Measurements from ENCODE around the gene KMT2E. TPM values are rescaled to one million over a fixed set of nuclear protein-coding genes. Genes with fewer than 3 reads are reported as not detected.
A peak's percentile ranks its signal among the peaks of the same experiment; 100 is the strongest.

The KMT2E gene
- total RNA-seq, 1 experiment from 2014 or later: 52.3 TPM

DNA sequence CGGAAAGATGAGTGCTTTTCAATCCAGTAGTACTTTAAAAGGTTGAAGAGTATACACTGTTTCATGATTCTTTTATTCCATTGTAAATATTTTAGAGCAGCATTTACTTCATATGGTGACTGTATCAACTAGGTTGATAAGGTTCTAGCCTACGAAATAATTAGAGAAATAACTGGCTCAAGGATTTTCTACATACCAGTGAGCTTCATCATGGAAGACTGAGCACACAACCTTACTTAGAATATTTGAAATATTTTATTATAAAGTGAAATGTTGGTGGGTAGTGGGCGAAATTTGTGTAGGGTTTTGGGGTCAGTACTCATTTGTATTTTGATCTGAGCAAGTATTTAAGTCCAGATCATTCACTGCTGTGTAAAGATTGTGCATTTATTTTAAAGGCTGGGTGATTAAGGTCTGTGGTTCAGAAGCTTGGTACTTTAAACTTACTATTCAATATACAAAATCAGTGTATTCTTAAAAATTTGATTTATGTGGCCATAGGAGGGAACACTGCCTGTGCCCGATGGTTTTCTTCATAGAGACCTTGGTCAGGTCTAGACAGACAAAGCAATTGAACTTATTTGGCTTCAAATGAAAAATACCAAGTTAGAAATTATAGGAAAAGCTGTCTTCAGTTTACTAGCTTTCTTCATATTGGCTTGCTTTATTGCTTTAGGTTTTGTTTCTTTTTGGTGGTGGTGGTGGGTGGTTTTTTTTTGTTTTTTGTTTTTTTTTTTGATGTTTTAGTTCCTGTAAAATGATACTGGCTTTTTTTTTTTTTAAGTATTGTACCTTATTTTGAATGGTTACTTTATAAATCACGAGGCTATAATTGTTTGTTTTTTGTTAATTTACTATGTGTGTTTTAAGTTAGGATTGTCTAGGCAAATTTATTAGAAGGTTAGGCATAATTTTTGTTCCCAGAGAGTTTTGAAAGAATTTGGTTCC, 3.0 kb downstream of the KMT2E start:
- TF ChIP-seq RORB (CRISPR knock-in tag; IDR thresholded peaks at IDR 0.05) (no peak), ZNF219 (CRISPR knock-in tag; IDR thresholded peaks at IDR 0.05; ENCODE audit: borderline replicate concordance) (no peak), KAT7 (CRISPR knock-in tag; IDR thresholded peaks at IDR 0.05; ENCODE audit: borderline replicate concordance) (no peak), NFATC4 (CRISPR knock-in tag; IDR thresholded peaks at IDR 0.05) (no peak), FOXP1 (CRISPR knock-in tag; IDR thresholded peaks at IDR 0.05; ENCODE audit: borderline replicate concordance) (no peak), E2F1 (CRISPR knock-in tag; IDR thresholded peaks at IDR 0.05) (no peak), USF2 (CRISPR knock-in tag; IDR thresholded peaks at IDR 0.05) (no peak), ZNF263 (CRISPR knock-in tag; IDR thresholded peaks at IDR 0.05; ENCODE audit: low read depth) (no peak), JUN (CRISPR knock-in tag; IDR thresholded peaks at IDR 0.05) (no peak), ZNF416 (CRISPR knock-in tag; IDR thresholded peaks at IDR 0.05) (no peak)
- TF ChIP-seq, protein P1, sequence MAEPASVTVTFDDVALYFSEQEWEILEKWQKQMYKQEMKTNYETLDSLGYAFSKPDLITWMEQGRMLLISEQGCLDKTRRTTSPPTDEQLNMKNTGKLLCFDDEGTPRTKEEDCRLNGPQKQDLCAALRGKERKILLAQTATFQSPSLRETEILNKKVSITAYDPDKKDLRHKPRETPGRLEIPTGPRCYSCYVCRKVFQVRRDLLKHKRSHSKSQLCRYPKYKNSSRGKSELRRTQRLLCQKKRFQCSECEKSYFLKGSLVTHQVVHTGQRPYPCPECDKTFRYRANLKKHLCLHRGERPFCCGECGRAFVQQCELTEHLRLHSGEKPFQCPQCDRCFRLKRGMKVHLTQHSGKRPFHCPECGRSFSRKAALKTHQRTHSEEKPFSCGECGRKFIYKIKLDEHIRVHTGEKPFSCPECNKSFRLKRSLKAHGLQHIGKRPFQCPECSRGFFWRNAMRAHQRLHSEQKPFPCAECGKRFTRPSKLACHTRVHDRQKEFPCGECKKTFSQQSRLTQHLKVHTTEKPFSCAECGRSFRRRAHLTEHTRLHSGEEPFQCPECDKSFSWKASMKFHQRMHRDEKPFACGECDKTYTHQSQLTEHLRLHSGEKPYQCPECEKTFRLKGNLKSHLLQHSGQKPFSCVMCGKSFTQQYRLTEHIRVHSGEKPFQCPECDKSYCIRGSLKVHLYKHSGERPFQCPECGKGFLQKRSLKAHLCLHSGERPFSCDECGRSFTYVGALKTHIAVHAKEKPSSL (CRISPR knock-in tag; conservative IDR thresholded peaks at IDR 0.05): no peak
- Mint-ChIP-seq H3K4me1 (peaks cover 47% of the 10 kb centered on the region), H3K27ac (peak overlapping the region; percentile 54; the same call in 1 of the 2 replicates), H3K4me3 (peak overlapping the region; percentile 99), H3K27me3 (ENCODE audit: low read depth) (no peaks in the 10 kb centered on the region), H3K36me3 (peaks cover 15% of the 10 kb centered on the region), H3K9me3 (no peaks in the 10 kb centered on the region)
- CTCF ChIA-PET: no interaction called here
- POLR2A ChIA-PET: no interaction called here
- DNase-seq (ENCODE audit: low spot score) (no peak), ATAC-seq (no peak)

DNA sequence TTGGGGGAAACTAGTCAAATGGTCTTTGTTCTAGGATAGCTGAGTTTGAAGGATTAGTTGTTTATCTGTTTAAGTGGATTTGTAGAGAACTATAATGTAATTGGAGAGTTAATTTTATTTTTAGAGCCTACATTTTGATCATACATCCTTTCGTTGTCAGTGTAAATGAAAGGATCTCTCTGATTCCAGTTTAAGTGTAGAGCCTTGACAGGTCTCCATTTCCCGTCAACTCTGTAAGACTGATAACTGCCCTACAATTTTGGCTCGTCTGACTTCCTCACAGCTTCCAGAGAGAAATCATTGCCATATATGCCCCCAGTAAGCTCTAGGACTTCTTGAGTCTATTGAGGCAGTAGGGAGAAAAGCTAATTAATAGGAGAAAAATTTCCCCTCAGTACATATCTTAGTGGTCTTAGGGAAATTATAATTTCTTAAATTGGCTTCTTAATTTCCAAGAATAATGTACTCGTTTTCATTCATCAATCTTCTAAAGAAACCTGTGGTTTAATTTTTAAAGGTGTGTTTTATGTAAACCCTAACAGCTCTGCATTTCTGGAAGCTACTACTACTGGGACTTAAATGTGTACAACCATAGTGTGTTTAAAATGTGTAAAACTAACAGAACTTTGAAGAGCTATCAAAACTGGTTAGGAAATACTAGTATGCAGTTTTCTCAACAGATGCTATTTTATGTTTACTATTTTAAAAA, 3.8 kb downstream of the KMT2E start:
- TF ChIP-seq TEAD1 (CRISPR knock-in tag; IDR thresholded peaks at IDR 0.05) (no peak), NFATC4 (CRISPR knock-in tag; IDR thresholded peaks at IDR 0.05) (no peak), FOXJ3 (CRISPR knock-in tag; IDR thresholded peaks at IDR 0.05; ENCODE audit: borderline replicate concordance) (no peak), MXD4 (CRISPR knock-in tag; IDR thresholded peaks at IDR 0.05; ENCODE audit: borderline replicate concordance) (no peak), ZNF138 (CRISPR knock-in tag; conservative IDR thresholded peaks at IDR 0.05) (no peak), HMGA2 (CRISPR knock-in tag; IDR thresholded peaks at IDR 0.05) (no peak), NFYB (CRISPR knock-in tag; conservative IDR thresholded peaks at IDR 0.05; ENCODE audit: low read depth) (no peak), RELA (CRISPR knock-in tag; IDR thresholded peaks at IDR 0.05; ENCODE audit: borderline replicate concordance) (no peak), CREB1 (CRISPR knock-in tag; IDR thresholded peaks at IDR 0.05) (no peak)
- TF ChIP-seq, protein P2, sequence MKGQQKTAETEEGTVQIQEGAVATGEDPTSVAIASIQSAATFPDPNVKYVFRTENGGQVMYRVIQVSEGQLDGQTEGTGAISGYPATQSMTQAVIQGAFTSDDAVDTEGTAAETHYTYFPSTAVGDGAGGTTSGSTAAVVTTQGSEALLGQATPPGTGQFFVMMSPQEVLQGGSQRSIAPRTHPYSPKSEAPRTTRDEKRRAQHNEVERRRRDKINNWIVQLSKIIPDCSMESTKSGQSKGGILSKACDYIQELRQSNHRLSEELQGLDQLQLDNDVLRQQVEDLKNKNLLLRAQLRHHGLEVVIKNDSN (CRISPR knock-in tag; IDR thresholded peaks at IDR 0.05): no peak
- TF ChIP-seq, protein P3, sequence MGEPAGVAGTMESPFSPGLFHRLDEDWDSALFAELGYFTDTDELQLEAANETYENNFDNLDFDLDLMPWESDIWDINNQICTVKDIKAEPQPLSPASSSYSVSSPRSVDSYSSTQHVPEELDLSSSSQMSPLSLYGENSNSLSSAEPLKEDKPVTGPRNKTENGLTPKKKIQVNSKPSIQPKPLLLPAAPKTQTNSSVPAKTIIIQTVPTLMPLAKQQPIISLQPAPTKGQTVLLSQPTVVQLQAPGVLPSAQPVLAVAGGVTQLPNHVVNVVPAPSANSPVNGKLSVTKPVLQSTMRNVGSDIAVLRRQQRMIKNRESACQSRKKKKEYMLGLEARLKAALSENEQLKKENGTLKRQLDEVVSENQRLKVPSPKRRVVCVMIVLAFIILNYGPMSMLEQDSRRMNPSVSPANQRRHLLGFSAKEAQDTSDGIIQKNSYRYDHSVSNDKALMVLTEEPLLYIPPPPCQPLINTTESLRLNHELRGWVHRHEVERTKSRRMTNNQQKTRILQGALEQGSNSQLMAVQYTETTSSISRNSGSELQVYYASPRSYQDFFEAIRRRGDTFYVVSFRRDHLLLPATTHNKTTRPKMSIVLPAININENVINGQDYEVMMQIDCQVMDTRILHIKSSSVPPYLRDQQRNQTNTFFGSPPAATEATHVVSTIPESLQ (CRISPR knock-in tag; IDR thresholded peaks at IDR 0.05): no peak
- TF ChIP-seq, protein P4, sequence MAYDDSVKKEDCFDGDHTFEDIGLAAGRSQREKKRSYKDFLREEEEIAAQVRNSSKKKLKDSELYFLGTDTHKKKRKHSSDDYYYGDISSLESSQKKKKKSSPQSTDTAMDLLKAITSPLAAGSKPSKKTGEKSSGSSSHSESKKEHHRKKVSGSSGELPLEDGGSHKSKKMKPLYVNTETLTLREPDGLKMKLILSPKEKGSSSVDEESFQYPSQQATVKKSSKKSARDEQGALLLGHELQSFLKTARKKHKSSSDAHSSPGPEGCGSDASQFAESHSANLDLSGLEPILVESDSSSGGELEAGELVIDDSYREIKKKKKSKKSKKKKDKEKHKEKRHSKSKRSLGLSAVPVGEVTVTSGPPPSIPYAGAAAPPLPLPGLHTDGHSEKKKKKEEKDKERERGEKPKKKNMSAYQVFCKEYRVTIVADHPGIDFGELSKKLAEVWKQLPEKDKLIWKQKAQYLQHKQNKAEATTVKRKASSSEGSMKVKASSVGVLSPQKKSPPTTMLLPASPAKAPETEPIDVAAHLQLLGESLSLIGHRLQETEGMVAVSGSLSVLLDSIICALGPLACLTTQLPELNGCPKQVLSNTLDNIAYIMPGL (CRISPR knock-in tag; IDR thresholded peaks at IDR 0.05): no peak
- H3K36me3 Mint-ChIP-seq: peaks cover 15% of the 10 kb centered on the region
- H3K27me3 Mint-ChIP-seq (ENCODE audit: low read depth): no peaks in the 10 kb centered on the region
- peak overlapping the region; percentile 99 for H3K4me3 Mint-ChIP-seq
- ChIA-PET CTCF (no interaction called here), POLR2A (no interaction called here)
- no peaks in the 10 kb centered on the region for H3K9me3 Mint-ChIP-seq
- DNase-seq (ENCODE audit: low spot score) (no peak), ATAC-seq (no peak)
- peaks cover 54% of the 10 kb centered on the region for H3K4me1 Mint-ChIP-seq
- H3K27ac Mint-ChIP-seq: peak overlapping the region; percentile 54; the same call in 1 of the 2 replicates
